NT2/D1 (cell line): ENCODE results near the gene CENPV.

Source experiments
- DNase-seq: peaks from one replicate; pipeline ENCODE4 v3.0.0-alpha.2; 2011; ENCODE audit warnings: low read depth, low spot score
- H3K27me3 ChIP-seq: 2 replicates; pipeline ENCODE4 v1.6.0; 2011; ENCODE audit warnings: mild to moderate bottlenecking; ENCODE audit not compliant: insufficient read length, insufficient read depth
- H3K36me3 ChIP-seq: 2 replicates; pipeline ENCODE4 v1.6.1; 2011; ENCODE audit warnings: mild to moderate bottlenecking, low read length, mixed read lengths; ENCODE audit not compliant: insufficient read depth, insufficient read length
- H3K4me1 ChIP-seq: 2 replicates; pipeline ENCODE4 v1.5.1; 2011; ENCODE audit not compliant: insufficient read depth, insufficient read length
- H3K4me3 ChIP-seq: 2 replicates; pipeline ENCODE4 v1.5.1; 2011; ENCODE audit warnings: low read depth; ENCODE audit not compliant: insufficient read length
- H3K9ac ChIP-seq: 2 replicates; pipeline ENCODE4 v1.6.0; 2011; ENCODE audit warnings: low read depth; ENCODE audit not compliant: insufficient read length
- H3K9me3 ChIP-seq: 2 replicates; pipeline ENCODE4 v1.5.1; 2011; ENCODE audit warnings: mild to moderate bottlenecking, low read length; ENCODE audit not compliant: insufficient read depth
- SUZ12 ChIP-seq: IDR thresholded peaks from 2 replicates; pipeline ENCODE4 v1.6.1; 2011; ENCODE audit not compliant: insufficient read length, insufficient read depth; ENCODE audit errors: extremely low read depth
- YY1 ChIP-seq: IDR thresholded peaks from 2 replicates; pipeline ENCODE4 v1.6.1; 2011; ENCODE audit not compliant: insufficient read length, insufficient read depth
- ZNF274 ChIP-seq: IDR thresholded peaks from 2 replicates; pipeline ENCODE4 v1.6.1; 2011; ENCODE audit warnings: mild to moderate bottlenecking, low read depth, low read length

CENPV gene

DNA sequence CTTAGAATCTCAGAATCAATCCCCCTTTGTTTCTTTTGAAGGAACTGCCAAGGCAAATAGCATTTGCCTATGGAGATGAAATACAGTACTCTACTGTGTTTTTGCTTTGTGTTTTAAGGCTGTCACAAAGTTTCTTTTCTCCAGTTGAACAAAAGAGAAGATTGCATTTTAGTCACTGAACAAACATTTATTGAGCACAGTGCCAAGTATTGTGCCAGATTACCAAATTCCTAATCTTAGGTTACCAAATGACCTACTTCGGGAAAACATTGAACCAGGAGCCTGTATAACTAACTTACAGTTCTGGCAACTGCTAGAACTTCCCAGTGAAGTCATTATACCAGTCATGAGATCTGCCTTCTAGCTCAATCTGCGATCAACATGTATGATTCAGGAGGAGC lies 24.7 kb upstream of the CENPV start:
- Histone ChIP-seq H3K9me3 (no peaks in the 10 kb centered on the region), H3K4me3 (no peak overlapping the region), H3K4me1 (no peaks in the 10 kb centered on the region), H3K27me3 (no peaks in the 10 kb centered on the region), H3K9ac (no peak overlapping the region), H3K36me3 (peaks cover 16% of the 10 kb centered on the region)
- no peak for TF ChIP-seq YY1
- DNase-seq = no peak

DNA sequence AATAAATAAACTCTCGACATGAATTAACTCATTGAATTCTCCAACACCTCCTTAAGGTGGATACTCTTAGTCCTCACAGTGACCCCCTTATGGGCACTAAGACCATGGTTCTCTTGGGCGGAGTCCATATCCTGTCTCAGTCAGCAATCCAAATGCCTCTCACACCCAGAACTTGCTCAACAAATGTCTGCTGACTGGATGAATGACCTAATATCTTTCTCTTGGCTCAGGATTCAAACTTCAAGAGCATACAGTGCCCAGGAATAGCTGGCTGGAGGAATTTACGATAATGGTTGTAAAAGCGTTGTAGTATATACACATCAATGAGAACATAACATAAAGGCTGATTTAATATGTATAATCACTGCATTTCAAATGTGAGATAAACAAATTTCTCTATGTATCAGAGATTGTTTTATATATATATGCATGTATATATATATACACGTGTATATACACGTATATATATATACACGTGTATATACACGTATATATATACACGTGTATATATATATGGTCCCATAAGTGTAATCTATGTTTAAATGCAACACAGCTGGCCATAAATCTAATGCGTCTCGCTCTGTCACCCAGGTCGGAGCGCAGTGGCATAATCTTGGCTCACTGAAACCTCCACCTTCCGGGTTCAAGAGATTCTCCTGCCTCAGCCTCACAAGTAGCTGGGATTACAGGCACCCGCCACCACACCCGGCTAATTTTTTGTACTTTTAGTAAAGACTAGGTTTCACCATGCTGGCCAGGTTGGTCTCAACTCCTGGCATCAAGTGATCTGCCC lies 21.1 kb upstream of the CENPV start:
- Histone ChIP-seq H3K9me3 (no peaks in the 10 kb centered on the region), H3K36me3 (no peaks in the 10 kb centered on the region), H3K4me3 (no peak overlapping the region), H3K27me3 (no peaks in the 10 kb centered on the region), H3K9ac (no peak overlapping the region), H3K4me1 (no peaks in the 10 kb centered on the region)
- DNase-seq = no peak
- TF ChIP-seq YY1 (no peak), ZNF274 (no peak), SUZ12 (no peak)

DNA sequence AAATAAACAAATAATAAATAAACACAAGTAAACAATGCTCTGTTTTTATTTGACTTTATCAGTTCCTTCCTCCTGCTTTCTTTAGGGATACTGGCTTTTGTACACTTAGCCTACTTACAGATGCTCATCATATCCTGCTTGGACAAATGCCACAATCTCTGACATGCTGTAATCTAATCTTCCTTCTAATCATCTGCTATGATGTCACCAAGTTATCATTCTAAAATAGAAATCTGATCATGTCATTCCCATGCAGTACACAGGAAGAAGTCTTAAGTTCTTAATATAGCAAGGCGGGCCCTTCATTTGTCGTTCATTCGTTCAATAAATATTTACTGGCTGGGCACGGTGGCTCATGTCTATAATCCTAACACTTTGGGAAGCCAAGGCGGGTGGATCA lies 18.5 kb upstream of the CENPV start:
- Histone ChIP-seq H3K4me1 (no peaks in the 10 kb centered on the region), H3K4me3 (no peak overlapping the region), H3K27me3 (no peaks in the 10 kb centered on the region), H3K36me3 (no peaks in the 10 kb centered on the region), H3K9me3 (no peaks in the 10 kb centered on the region), H3K9ac (no peak overlapping the region)
- TF ChIP-seq YY1 (no peak), ZNF274 (no peak), SUZ12 (no peak)
- DNase-seq = no peak

DNA sequence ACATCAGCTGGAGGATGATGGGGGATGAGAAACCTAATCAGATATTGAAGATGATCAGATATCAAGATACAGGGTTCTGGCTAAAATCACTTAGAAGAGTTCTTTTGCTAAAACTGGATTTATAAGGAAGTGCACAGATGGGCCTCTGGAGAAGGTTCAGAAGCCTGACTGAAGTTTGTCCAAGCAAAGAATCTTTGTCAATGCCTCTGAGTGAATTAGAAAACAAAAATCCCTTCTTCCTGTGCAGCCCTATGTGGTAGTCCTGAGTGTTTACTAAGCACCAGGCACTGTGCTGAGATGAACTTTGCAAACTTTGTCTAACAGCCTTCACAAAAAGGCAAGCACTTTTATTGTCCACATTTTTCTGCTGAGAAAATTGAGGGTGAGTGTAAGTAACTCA lies 11.4 kb upstream of the CENPV start:
- H3K4me1 ChIP-seq = peaks cover 3% of the 10 kb centered on the region
- no peak for TF ChIP-seq ZNF274
- TF ChIP-seq YY1 = no peak
- no peak for TF ChIP-seq SUZ12
- no peaks in the 10 kb centered on the region for H3K9me3 ChIP-seq
- DNase-seq = no peak
- H3K36me3 ChIP-seq = no peaks in the 10 kb centered on the region
- no peaks in the 10 kb centered on the region for H3K27me3 ChIP-seq
- no peak overlapping the region for H3K4me3 ChIP-seq
- no peak overlapping the region for H3K9ac ChIP-seq

DNA sequence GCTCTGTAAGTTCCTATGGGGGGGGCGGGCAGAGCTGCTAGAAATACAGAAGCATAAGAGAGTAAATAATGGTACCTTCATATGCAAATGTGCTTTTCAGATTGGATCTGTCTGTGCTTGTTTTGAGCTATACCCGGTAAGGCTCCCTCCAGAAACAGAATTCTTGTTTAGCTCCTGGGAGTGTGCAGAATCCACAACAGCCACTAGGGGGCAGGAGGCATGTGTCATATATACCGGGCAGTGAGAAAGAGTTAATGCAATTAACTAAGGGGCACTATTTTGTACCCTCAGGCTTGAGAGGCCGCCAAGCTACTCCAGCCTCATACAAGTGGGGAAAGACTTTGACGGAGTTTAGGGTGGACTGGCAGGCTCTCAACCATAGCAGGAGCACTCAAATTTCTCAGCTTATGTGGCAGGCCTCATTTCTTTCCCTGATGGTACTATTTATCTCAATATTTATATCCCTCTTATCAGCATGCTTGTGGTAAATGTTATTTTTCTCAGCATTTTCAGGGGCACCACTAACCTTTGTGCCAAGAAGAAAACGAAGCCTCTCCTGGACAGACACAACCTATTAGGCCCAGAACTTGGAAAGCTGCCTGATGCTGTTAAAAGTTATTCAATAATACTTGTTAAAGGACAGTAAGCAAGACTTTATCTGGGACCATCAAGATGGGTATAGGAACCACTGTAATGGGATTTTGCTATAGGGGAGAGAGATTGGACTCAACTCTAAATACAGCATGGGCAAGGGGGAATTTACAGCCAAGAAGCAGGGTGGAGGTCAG lies 10.7 kb upstream of the CENPV start:
- TF ChIP-seq SUZ12 (no peak), ZNF274 (no peak), YY1 (no peak)
- Histone ChIP-seq H3K27me3 (no peaks in the 10 kb centered on the region), H3K4me3 (no peak overlapping the region), H3K9me3 (no peaks in the 10 kb centered on the region), H3K36me3 (no peaks in the 10 kb centered on the region), H3K4me1 (peaks cover 3% of the 10 kb centered on the region), H3K9ac (no peak overlapping the region)
- DNase-seq = peak; percentile 50

DNA sequence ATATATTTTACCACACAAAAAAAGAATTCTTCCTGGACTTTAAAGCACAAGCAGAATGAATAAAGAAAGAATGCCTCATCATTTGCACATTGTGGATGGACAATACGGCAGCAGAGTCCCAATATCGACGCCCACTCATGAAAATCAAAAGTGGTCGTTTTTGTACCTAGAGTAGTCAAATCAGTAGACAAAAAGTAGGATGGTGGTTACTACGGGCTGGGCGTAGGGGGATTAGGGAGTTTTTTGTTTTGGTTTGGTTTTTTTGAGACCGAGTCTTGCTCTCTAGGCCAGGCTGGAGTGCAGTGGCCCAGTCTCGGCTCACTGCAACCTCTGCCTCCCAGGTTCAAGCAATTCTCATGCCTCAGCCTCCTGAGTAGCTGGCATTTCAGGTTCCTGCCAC lies 8.6 kb upstream of the CENPV start:
- no peak for DNase-seq
- TF ChIP-seq YY1 (no peak), ZNF274 (no peak)
- no peak overlapping the region for H3K4me3 ChIP-seq
- H3K27me3 ChIP-seq = no peaks in the 10 kb centered on the region
- H3K9ac ChIP-seq = no peak overlapping the region
- H3K36me3 ChIP-seq = no peaks in the 10 kb centered on the region
- no peaks in the 10 kb centered on the region for H3K9me3 ChIP-seq
- H3K4me1 ChIP-seq = peaks cover 3% of the 10 kb centered on the region

DNA sequence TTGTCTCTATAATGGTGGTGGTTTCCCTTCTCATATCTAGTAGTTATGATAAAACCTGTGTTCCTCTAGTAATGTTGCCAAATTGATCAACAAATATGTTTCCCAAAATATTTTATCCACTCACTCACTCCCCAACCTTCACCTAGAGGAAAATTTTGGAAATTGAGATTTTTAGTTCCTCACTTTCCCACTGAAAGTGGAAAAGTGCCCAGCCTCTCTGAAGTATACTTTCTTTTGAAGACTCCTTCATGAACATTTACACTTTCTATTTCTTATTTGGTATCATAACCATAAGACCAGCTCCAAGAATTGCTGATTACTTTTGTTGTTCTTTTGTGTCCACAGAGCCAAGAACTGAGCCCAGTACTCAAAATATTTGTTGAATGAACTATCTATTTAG lies 5.1 kb upstream of the CENPV start:
- Histone ChIP-seq H3K9me3 (no peaks in the 10 kb centered on the region), H3K4me3 (no peak overlapping the region), H3K27me3 (no peaks in the 10 kb centered on the region), H3K9ac (no peak overlapping the region), H3K4me1 (no peaks in the 10 kb centered on the region), H3K36me3 (no peaks in the 10 kb centered on the region)
- TF ChIP-seq ZNF274 (no peak), YY1 (no peak), SUZ12 (no peak)
- DNase-seq = no peak
